Heart left ventricle (tissue), 13 donors: ENCODE results near the gene UMPS.

Source experiments
- CTCF ChIP-seq, 12 donors: fragments of 200-600 bp; sonication (generic) in 4 of 12; IDR thresholded peaks; one replicate each; pipeline versions ENCODE4 v1.5.0 to v1.8.0; 2018 to 2022; ENCODE audit warnings: antibody characterized with exemption in 12 of 12, mild to moderate bottlenecking in 5 of 12
- POLR2A ChIP-seq, 2 donors: fragments of 450-650 bp; IDR thresholded peaks; one replicate each; pipeline ENCODE4 v1.6.1; 2017; ENCODE audit warnings: antibody characterized with exemption in 2 of 2, mild to moderate bottlenecking in 2 of 2, moderate library complexity in 2 of 2
- donor health status: ischemic (EF 13 %, LVEDD 7.1; RV severe dilation, severe dysfunction).
- donor health status: DM: no; HTN: yes; CAD: no.
- donor health status: DM: no; HTN: no; CAD: no.
- donor health status: ischemic (EF 25% LVEDD 6.9; RV normal size, moderate dysfunction).
- donor health status: ischemic (EF 25% LVEDD 5.7; RV mildly dilated, moderate dysfunction).
- donor health status: ischemic (EF 35%, LVEDD 5.7; RV mildly dilated, moderate dysfunction).
- donor health status: nonischemic (EF 11% LVEDD 7.7; RV severe dilation, severe dysfunction).
- donor health status: DM: yes; HTN: yes; CAD: no.
- donor health status: PGD.
- donor health status: ischemic (EF 29% LVEDD 5.4; RV normal size, mild dysfunction).
- donor health status: nonischemic (EF 23%, LVEDD 6.1; RV moderate dilation, normal function).

DNA sequence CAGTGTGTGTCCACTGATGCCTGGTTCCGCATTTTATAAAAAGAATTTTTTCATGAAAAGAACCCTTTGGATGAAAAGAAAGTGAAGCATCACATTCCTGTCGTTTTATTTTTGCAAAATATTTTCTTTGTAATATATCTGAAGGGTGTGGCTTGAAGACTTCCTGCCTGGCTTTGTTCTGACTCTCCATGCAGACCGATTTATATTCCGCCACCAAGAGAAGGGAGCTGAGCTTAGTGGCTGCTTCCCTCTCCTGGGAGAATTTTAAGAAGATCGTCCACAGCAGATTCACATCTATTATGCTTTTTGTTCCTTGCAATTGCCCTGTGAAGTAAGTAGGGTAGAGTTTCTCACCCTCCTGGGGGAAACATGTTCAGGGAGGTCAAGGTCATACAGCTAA is 45.2 kb upstream of the UMPS start:
- TF ChIP-seq CTCF (IDR thresholded peaks at IDR 0.05) (no peak), POLR2A (IDR thresholded peaks at IDR 0.05) (no peak)
